ENCODE results near the gene SH2D3C. TPM values are rescaled to one million over a fixed set of nuclear protein-coding genes. Genes with fewer than 3 reads are reported as not detected.

The SH2D3C gene
- total and polyA plus RNA-seq, 2 donors from 2014 or later, result 13.7 to 27.7 TPM

- Histone ChIP-seq H3K4me1 (ENCODE audit: control insufficient read depth in 2 of 3, insufficient read depth in 2 of 3, low read depth in 1 of 3, low read length in 3 of 3) (peaks cover 0 to 6% (median 0%) of the 10 kb centered on the region in 3 donors), H3K27ac (ENCODE audit: low read depth in 2 of 2, low read length in 2 of 2) (no peak overlapping the region), H3K27me3 (ENCODE audit: control insufficient read depth, insufficient read depth, low read length) (no peaks in the 10 kb centered on the region), H3K4me3 (ENCODE audit: low read length in 3 of 3) (no peak overlapping the region), H3K9me3 (ENCODE audit: control insufficient read depth in 2 of 3, insufficient read depth in 1 of 3, low read length in 3 of 3) (no peaks in the 10 kb centered on the region), H3K9ac (ENCODE audit: low read length in 3 of 3) (no peak overlapping the region), H3K36me3 (ENCODE audit: control insufficient read depth in 2 of 3, insufficient read depth in 3 of 3, low read length in 3 of 3) (no peaks in the 10 kb centered on the region)
- DNase-seq (peak in 3 of 5 donors; percentile 25 to 48 (median 43)), FAIRE-seq (no peak)
- TF ChIP-seq, protein P1, sequence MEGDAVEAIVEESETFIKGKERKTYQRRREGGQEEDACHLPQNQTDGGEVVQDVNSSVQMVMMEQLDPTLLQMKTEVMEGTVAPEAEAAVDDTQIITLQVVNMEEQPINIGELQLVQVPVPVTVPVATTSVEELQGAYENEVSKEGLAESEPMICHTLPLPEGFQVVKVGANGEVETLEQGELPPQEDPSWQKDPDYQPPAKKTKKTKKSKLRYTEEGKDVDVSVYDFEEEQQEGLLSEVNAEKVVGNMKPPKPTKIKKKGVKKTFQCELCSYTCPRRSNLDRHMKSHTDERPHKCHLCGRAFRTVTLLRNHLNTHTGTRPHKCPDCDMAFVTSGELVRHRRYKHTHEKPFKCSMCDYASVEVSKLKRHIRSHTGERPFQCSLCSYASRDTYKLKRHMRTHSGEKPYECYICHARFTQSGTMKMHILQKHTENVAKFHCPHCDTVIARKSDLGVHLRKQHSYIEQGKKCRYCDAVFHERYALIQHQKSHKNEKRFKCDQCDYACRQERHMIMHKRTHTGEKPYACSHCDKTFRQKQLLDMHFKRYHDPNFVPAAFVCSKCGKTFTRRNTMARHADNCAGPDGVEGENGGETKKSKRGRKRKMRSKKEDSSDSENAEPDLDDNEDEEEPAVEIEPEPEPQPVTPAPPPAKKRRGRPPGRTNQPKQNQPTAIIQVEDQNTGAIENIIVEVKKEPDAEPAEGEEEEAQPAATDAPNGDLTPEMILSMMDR (IDR thresholded peaks at IDR 0.05; ENCODE audit: borderline replicate concordance, extremely low read depth, insufficient read depth), result no peak
- intact Hi-C loops (cut with DNase I), result no loop called here
Observed at GRCh38 chr9:127710204-127710783, 68.2 kb downstream of the SH2D3C start.

- Histone ChIP-seq H3K27ac (ENCODE audit: low read depth in 2 of 2, low read length in 2 of 2) (no peak overlapping the region), H3K4me3 (ENCODE audit: low read length in 3 of 3) (no peak overlapping the region), H3K27me3 (ENCODE audit: control insufficient read depth, insufficient read depth, low read length) (no peaks in the 10 kb centered on the region), H3K36me3 (ENCODE audit: control insufficient read depth in 2 of 3, insufficient read depth in 3 of 3, low read length in 3 of 3) (no peaks in the 10 kb centered on the region), H3K9me3 (ENCODE audit: control insufficient read depth in 2 of 3, insufficient read depth in 1 of 3, low read length in 3 of 3) (no peaks in the 10 kb centered on the region), H3K9ac (ENCODE audit: low read length in 3 of 3) (no peak overlapping the region), H3K4me1 (ENCODE audit: control insufficient read depth in 2 of 3, insufficient read depth in 2 of 3, low read depth in 1 of 3, low read length in 3 of 3) (peaks cover 0 to under 1% (median 0%) of the 10 kb centered on the region in 3 donors)
- intact Hi-C loops (cut with DNase I), result no loop called here
- DNase-seq (no peak), FAIRE-seq (no peak)
- TF ChIP-seq, protein P1 (IDR thresholded peaks at IDR 0.05; ENCODE audit: borderline replicate concordance, extremely low read depth, insufficient read depth), result no peak
Observed at GRCh38 chr9:127708952-127709587, 69.4 kb downstream of the SH2D3C start.

DNA sequence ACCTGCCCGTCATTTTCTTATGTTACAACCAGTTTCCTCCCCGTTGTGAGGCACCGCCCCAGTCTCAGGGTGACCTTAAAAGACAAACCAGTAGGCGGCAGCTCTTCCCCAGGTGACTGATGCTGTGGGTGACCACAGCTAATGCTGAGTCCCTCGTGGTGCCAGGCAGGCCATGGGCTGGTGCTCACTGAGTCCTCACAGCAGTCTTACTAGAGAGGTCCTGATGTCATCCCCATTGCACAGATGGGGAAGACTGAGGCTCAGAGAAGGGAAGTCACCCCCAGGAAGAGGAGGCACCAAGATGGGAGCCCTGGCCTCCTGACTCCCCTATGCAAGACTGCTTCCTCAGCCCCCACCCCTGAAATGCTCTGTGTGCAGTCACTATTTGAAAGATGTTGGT lies 70.7 kb downstream of the SH2D3C start:
- H3K27me3 ChIP-seq (ENCODE audit: control insufficient read depth, insufficient read depth, low read length), result no peaks in the 10 kb centered on the region
- H3K4me1 ChIP-seq (ENCODE audit: control insufficient read depth in 2 of 3, insufficient read depth in 2 of 3, low read depth in 1 of 3, low read length in 3 of 3), result no peaks in the 10 kb centered on the region
- no peak overlapping the region for H3K4me3 ChIP-seq (ENCODE audit: low read length in 3 of 3)
- H3K27ac ChIP-seq (ENCODE audit: low read depth in 2 of 2, low read length in 2 of 2), result no peak overlapping the region
- intact Hi-C loops (cut with DNase I), result no loop called here
- TF ChIP-seq, protein P1 (IDR thresholded peaks at IDR 0.05; ENCODE audit: borderline replicate concordance, extremely low read depth, insufficient read depth), result peak; percentile 4
- no peaks in the 10 kb centered on the region for H3K36me3 ChIP-seq (ENCODE audit: control insufficient read depth in 2 of 3, insufficient read depth in 3 of 3, low read length in 3 of 3)
- no peak for DNase-seq
- no peaks in the 10 kb centered on the region for H3K9me3 ChIP-seq (ENCODE audit: control insufficient read depth in 2 of 3, insufficient read depth in 1 of 3, low read length in 3 of 3)
- FAIRE-seq, result no peak
- no peak overlapping the region for H3K9ac ChIP-seq (ENCODE audit: low read length in 3 of 3)
